Stomach smooth muscle (tissue), 2 donors: ENCODE measurements around the gene CLCN6.
A peak's percentile ranks its signal among the peaks of the same experiment; 100 is the strongest.

ENCODE experiments used
- H3K27ac ChIP-seq: one replicate; pipeline ENCODE4 v1.7.0; 2013; ENCODE audit warnings: mild to moderate bottlenecking, low read length, inconsistent platforms
- H3K27me3 ChIP-seq, 2 donors: one replicate each; pipeline ENCODE4 v1.7.0; 2013; ENCODE audit warnings: low read length in 2 of 2; ENCODE audit not compliant: insufficient read depth in 2 of 2, control insufficient read depth in 1 of 2
- H3K36me3 ChIP-seq, 2 donors: one replicate each; pipeline ENCODE4 v1.7.0; 2013; ENCODE audit warnings: low read length in 2 of 2; ENCODE audit not compliant: control insufficient read depth in 2 of 2, insufficient read depth in 2 of 2
- H3K4me1 ChIP-seq: one replicate; pipeline ENCODE4 v1.7.0; 2013; ENCODE audit warnings: low read length; ENCODE audit not compliant: control insufficient read depth, insufficient read depth
- H3K4me3 ChIP-seq, 2 donors: one replicate each; pipeline ENCODE4 v1.7.0; 2013; ENCODE audit warnings: low read length in 2 of 2
- H3K9ac ChIP-seq, 2 donors: one replicate each; pipeline ENCODE4 v1.7.0; 2013; ENCODE audit warnings: low read length in 2 of 2, mild to moderate bottlenecking in 1 of 2
- H3K9me3 ChIP-seq, 2 donors: one replicate each; pipeline ENCODE4 v1.7.0; 2013; ENCODE audit warnings: low read length in 2 of 2; ENCODE audit not compliant: control insufficient read depth in 2 of 2
- donor health status: healthy.
- donor health status: Pancreatic carcinoma.

CLCN6 gene

GRCh38 chr1:11780380-11781147 is 25.4 kb upstream of the CLCN6 start:
- H3K36me3 ChIP-seq: no peaks in the 10 kb centered on the region
- no peaks in the 10 kb centered on the region for H3K9me3 ChIP-seq
- H3K9ac ChIP-seq: no peak overlapping the region
- no peak overlapping the region for H3K4me3 ChIP-seq
- H3K4me1 ChIP-seq: peaks cover 11% of the 10 kb centered on the region
- no peak overlapping the region for H3K27ac ChIP-seq
- H3K27me3 ChIP-seq: peaks cover 2 to 7% of the 10 kb centered on the region in 2 donors

DNA sequence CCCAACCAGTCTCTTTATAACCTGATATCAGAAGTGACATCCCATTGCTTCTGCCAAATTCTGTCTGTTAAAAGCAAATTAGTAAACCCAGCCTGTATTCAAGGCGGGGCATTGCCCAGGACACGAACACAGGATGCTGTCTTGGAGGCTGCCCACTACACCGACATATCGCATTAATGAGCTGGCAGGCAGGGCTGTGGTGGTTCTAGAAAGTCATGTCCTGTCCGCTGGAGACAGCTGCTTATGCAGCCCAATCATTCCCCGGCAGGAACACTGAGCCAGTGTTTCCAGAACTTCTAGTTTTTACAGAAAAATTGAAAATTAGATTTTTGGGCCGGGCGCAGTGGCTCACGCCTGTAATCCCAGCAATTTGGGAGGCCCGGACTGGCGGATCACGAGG is 24.7 kb upstream of the CLCN6 start:
- Histone ChIP-seq H3K4me1 (peaks cover 12% of the 10 kb centered on the region), H3K27ac (no peak overlapping the region), H3K9ac (no peak overlapping the region), H3K27me3 (peaks cover 2 to 7% of the 10 kb centered on the region in 2 donors), H3K4me3 (no peak overlapping the region), H3K36me3 (no peaks in the 10 kb centered on the region), H3K9me3 (no peaks in the 10 kb centered on the region)

DNA sequence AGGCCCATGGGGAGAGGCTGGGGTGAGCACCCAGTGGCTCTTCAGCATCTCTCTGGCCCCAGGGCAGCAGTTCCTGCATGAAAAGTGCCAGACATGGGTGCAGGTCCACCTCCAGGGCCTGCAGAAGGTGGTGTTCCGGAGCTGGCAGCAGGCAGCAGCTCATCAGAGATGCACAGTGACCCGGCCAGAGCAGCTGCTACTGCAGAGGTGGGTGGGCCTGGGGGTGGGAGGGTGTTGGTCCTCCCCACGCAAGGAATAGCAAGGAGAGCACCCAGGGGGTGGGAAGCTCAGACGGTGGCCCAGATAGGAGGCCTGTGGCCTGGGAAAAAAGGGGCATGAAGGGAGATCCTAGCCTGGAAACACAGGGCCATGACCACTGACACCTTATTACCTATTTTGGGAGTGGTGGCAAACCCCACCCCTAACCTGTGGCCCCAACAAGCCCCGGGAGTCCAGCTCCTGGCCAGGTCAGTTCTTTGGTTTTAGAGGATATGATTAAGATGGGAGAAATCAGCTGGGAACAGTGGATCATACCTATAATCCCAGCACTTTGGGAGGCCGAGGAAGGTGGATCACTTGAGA is 23.8 kb upstream of the CLCN6 start:
- H3K4me1 ChIP-seq: peaks cover 19% of the 10 kb centered on the region
- no peak overlapping the region for H3K9ac ChIP-seq
- no peaks in the 10 kb centered on the region for H3K9me3 ChIP-seq
- H3K27me3 ChIP-seq: peaks cover 2 to 7% of the 10 kb centered on the region in 2 donors
- H3K27ac ChIP-seq: no peak overlapping the region
- no peak overlapping the region for H3K4me3 ChIP-seq
- H3K36me3 ChIP-seq: no peaks in the 10 kb centered on the region

GRCh38 chr1:11783556-11783955 is 22.4 kb upstream of the CLCN6 start:
- H3K36me3 ChIP-seq: no peaks in the 10 kb centered on the region

GRCh38 chr1:11784256-11784992 is 21.6 kb upstream of the CLCN6 start:
- Histone ChIP-seq H3K36me3 (no peaks in the 10 kb centered on the region), H3K9me3 (no peaks in the 10 kb centered on the region), H3K27ac (no peak overlapping the region), H3K4me1 (peaks cover 38% of the 10 kb centered on the region), H3K4me3 (peak overlapping the region in 1 of 2 donors; percentile 66), H3K9ac (no peak overlapping the region), H3K27me3 (peaks cover 2 to 7% of the 10 kb centered on the region in 2 donors)

More at GRCh38 chr1:11783556-11783955, 22.4 kb upstream of the CLCN6 start:
- no peaks in the 10 kb centered on the region for H3K9me3 ChIP-seq
- no peak overlapping the region for H3K27ac ChIP-seq
- no peak overlapping the region for H3K9ac ChIP-seq
- peaks cover 32% of the 10 kb centered on the region for H3K4me1 ChIP-seq
- H3K4me3 ChIP-seq: no peak overlapping the region
- peaks cover 2 to 7% of the 10 kb centered on the region in 2 donors for H3K27me3 ChIP-seq

GRCh38 chr1:11784993-11785769 is 20.8 kb upstream of the CLCN6 start:
- no peak overlapping the region for H3K27ac ChIP-seq
- H3K9ac ChIP-seq: no peak overlapping the region
- peaks cover 2 to 7% of the 10 kb centered on the region in 2 donors for H3K27me3 ChIP-seq
- H3K9me3 ChIP-seq: no peaks in the 10 kb centered on the region
- H3K36me3 ChIP-seq: peaks cover 4% of the 10 kb centered on the region in 2 donors
- peak overlapping the region in 1 of 2 donors; percentile 66 for H3K4me3 ChIP-seq
- peaks cover 45% of the 10 kb centered on the region for H3K4me1 ChIP-seq

GRCh38 chr1:11786168-11786567 is 19.8 kb upstream of the CLCN6 start:
- Histone ChIP-seq H3K4me3 (no peak overlapping the region), H3K36me3 (peaks cover 6 to 7% of the 10 kb centered on the region in 2 donors), H3K9ac (no peak overlapping the region), H3K27me3 (peaks cover 2 to 7% of the 10 kb centered on the region in 2 donors), H3K27ac (no peak overlapping the region), H3K9me3 (no peaks in the 10 kb centered on the region), H3K4me1 (peaks cover 55% of the 10 kb centered on the region)

GRCh38 chr1:11787251-11787803 is 18.7 kb upstream of the CLCN6 start:
- Histone ChIP-seq H3K9me3 (no peaks in the 10 kb centered on the region), H3K4me3 (peak overlapping the region in 1 of 2 donors; percentile 58), H3K4me1 (peaks cover 61% of the 10 kb centered on the region), H3K27me3 (peaks cover 2 to 7% of the 10 kb centered on the region in 2 donors), H3K9ac (no peak overlapping the region), H3K27ac (peak overlapping the region; percentile 53), H3K36me3 (peaks cover 10 to 12% of the 10 kb centered on the region in 2 donors)

GRCh38 chr1:11787804-11788436 is 18.1 kb upstream of the CLCN6 start:
- H3K27ac ChIP-seq: peak overlapping the region; percentile 53
- H3K9me3 ChIP-seq: no peaks in the 10 kb centered on the region
- no peak overlapping the region for H3K9ac ChIP-seq
- H3K27me3 ChIP-seq: peaks cover 2 to 7% of the 10 kb centered on the region in 2 donors
- peaks cover 16% of the 10 kb centered on the region in 2 donors for H3K36me3 ChIP-seq
- no peak overlapping the region for H3K4me3 ChIP-seq
- H3K4me1 ChIP-seq: peaks cover 61% of the 10 kb centered on the region
